ENCODE measurements around the gene PIP. TPM values are rescaled to one million over a fixed set of nuclear protein-coding genes. Genes with fewer than 3 reads are reported as not detected.
"Not testable (repeated sequence)": the region's sequence is repeated elsewhere in the genome, so short reads cannot be mapped to it uniquely, and the experiment has no call there.

PIP gene
- total RNA-seq, 4 donors from 2014 or later = not detected

GRCh38 chr7:143148651-143149050 is 16.8 kb downstream of the PIP start:
- Histone ChIP-seq H3K4me1 (no peaks in the 10 kb centered on the region), H3K4me3 (no peak overlapping the region), H3K9me3 (no peaks in the 10 kb centered on the region), H3K36me3 (no peaks in the 10 kb centered on the region), H3K27ac (no peak overlapping the region), H3K27me3 (no peaks in the 10 kb centered on the region)
- in situ Hi-C loops (cut with MboI; ENCODE audit: low sequenced_read_pairs in 4 of 4) (no loop called here), intact Hi-C loops (cut with DNase I; ENCODE audit: low total_unique reads) (no loop called here)
- DNase-seq (no peak), ATAC-seq (no peak)
- TF ChIP-seq POLR2A (IDR thresholded peaks at IDR 0.05) (no peak), CTCF (IDR thresholded peaks at IDR 0.05 in 4 of 5, conservative IDR thresholded peaks at IDR 0.05 in 1 of 5) (no peak)

- H3K36me3 ChIP-seq; H3K27me3 ChIP-seq; in situ Hi-C loops (cut with MboI; ENCODE audit: low sequenced_read_pairs in 4 of 4); H3K9me3 ChIP-seq; H3K27ac ChIP-seq; H3K4me1 ChIP-seq; ATAC-seq; H3K4me3 ChIP-seq; DNase-seq; intact Hi-C loops (cut with DNase I; ENCODE audit: low total_unique reads): not testable (repeated sequence)
Observed at GRCh38 chr7:143150696-143151095, 18.8 kb downstream of the PIP start.

GRCh38 chr7:143158617-143159016 is 26.7 kb downstream of the PIP start:
- ATAC-seq; H3K4me3 ChIP-seq; H3K27me3 ChIP-seq; in situ Hi-C loops (cut with MboI; ENCODE audit: low sequenced_read_pairs in 4 of 4); H3K9me3 ChIP-seq; H3K4me1 ChIP-seq; H3K36me3 ChIP-seq; intact Hi-C loops (cut with DNase I; ENCODE audit: low total_unique reads); H3K27ac ChIP-seq; DNase-seq: not testable (repeated sequence)

- Histone ChIP-seq H3K27ac (no peak overlapping the region), H3K4me3 (peak overlapping the region in 2 of 4 donors; percentile 21 to 30), H3K4me1 (peaks cover 0 to 9% of the 10 kb centered on the region in 2 donors), H3K27me3 (no peaks in the 10 kb centered on the region), H3K36me3 (no peaks in the 10 kb centered on the region), H3K9me3 (no peaks in the 10 kb centered on the region)
- TF ChIP-seq POLR2A (IDR thresholded peaks at IDR 0.05) (no peak), CTCF (IDR thresholded peaks at IDR 0.05 in 4 of 5, conservative IDR thresholded peaks at IDR 0.05 in 1 of 5) (no peak)
- DNase-seq (no peak), ATAC-seq (no peak)
- in situ Hi-C loops (cut with MboI; ENCODE audit: low sequenced_read_pairs in 4 of 4) (no loop called here), intact Hi-C loops (cut with DNase I; ENCODE audit: low total_unique reads) (no loop called here)
Observed at GRCh38 chr7:143171697-143172096, 39.8 kb downstream of the PIP start.

- Histone ChIP-seq H3K27me3 (no peaks in the 10 kb centered on the region), H3K27ac (peak overlapping the region in 1 of 4 donors; percentile 34), H3K4me1 (peaks cover 0 to 9% of the 10 kb centered on the region in 2 donors), H3K36me3 (no peaks in the 10 kb centered on the region), H3K9me3 (no peaks in the 10 kb centered on the region), H3K4me3 (peak overlapping the region in 3 of 4 donors; percentile 4 to 30 (median 21))
- DNase-seq (peak; percentile 14 to 50), ATAC-seq (peak; percentile 75 to 86)
- TF ChIP-seq CTCF (IDR thresholded peaks at IDR 0.05 in 4 of 5, conservative IDR thresholded peaks at IDR 0.05 in 1 of 5) (no peak), POLR2A (IDR thresholded peaks at IDR 0.05) (no peak)
- intact Hi-C loops (cut with DNase I; ENCODE audit: low total_unique reads) = no loop called here
- in situ Hi-C loops (cut with MboI; ENCODE audit: low sequenced_read_pairs in 4 of 4) = no loop called here
Observed at GRCh38 chr7:143172354-143172753, 40.5 kb downstream of the PIP start.

GRCh38 chr7:143176128-143176527 is 44.3 kb downstream of the PIP start:
- DNase-seq (no peak), ATAC-seq (no peak)
- intact Hi-C loops (cut with DNase I; ENCODE audit: low total_unique reads) (no loop called here), in situ Hi-C loops (cut with MboI; ENCODE audit: low sequenced_read_pairs in 4 of 4) (no loop called here)
- Histone ChIP-seq H3K27ac (no peak overlapping the region), H3K4me1 (peaks cover 0 to 9% of the 10 kb centered on the region in 2 donors), H3K27me3 (no peaks in the 10 kb centered on the region), H3K4me3 (no peak overlapping the region), H3K9me3 (peaks cover 0 to 3% (median 0%) of the 10 kb centered on the region in 3 donors), H3K36me3 (no peaks in the 10 kb centered on the region)
- TF ChIP-seq POLR2A (IDR thresholded peaks at IDR 0.05) = no peak
